GM12878 (cell line): ENCODE data around the gene DOK4. TPM values are rescaled to one million over a fixed set of nuclear protein-coding genes. Genes with fewer than 3 reads are reported as not detected.

Source experiments
- ATAC-seq: fragments of 200-7000 bp; cut with Tn5 transposase; 3 replicates; pipeline ENCODE4 v1.9.1; 2020; ENCODE audit warnings: mild to moderate bottlenecking, moderate library complexity
- BruUV-seq: library from RNA; stranded (reverse); fragments of 400-500 nt; replicated peaks from 2 replicates; lab custom pipeline; 2021; lab: Mats Ljungman, UMichigan
- CTCF ChIA-PET: fragments of 300-600 bp; sonication (Branson Sonifier 250); formaldehyde crosslinking; extraction: SDS; loops from one replicate; lab custom pipeline; 2021; ENCODE audit warnings: inconsistent platforms; lab: Yijun Ruan, JAX
- POLR2A ChIA-PET: fragments of 350-600 bp; formaldehyde crosslinking; extraction: SDS; loops from one replicate; lab custom pipeline; 2021; ENCODE audit warnings: inconsistent platforms; lab: Charles Lee
- RAD21 ChIA-PET: fragments of 300-600 bp; sonication (Branson Sonifier 250); formaldehyde crosslinking; loops from one replicate; lab custom pipeline; 2023; ENCODE audit warnings: antibody characterized with exemption; ENCODE audit not compliant: unreplicated experiment; lab: Charles Lee
- SMC1A ChIA-PET: fragments of 300-600 bp; sonication (Branson Sonifier 250); formaldehyde crosslinking; loops from one replicate; lab custom pipeline; 2023; ENCODE audit not compliant: unreplicated experiment, uncharacterized antibody; lab: Charles Lee
- DNase-seq: peaks from one replicate; pipeline ENCODE4 v3.0.0-alpha.2; 2011; ENCODE audit warnings: low read depth, low spot score
- FAIRE-seq: peaks from 3 replicates; lab custom pipeline; 2011; peaks lifted over from hg19 to GRCh38; lab: Jason Lieb, UNC
- H2AFZ ChIP-seq: 2 replicates; pipeline ENCODE4 v1.6.0; 2011; ENCODE audit warnings: low read depth, low read length, control low read depth; ENCODE audit not compliant: control insufficient read depth
- H3K27ac ChIP-seq: 2 replicates; pipeline ENCODE4 v1.5.1; 2011; ENCODE audit warnings: control low read depth; ENCODE audit not compliant: control insufficient read depth, insufficient read depth
- H3K27me3 ChIP-seq, 2 experiments: replicated peaks in 1 of 2; 2 replicates each; pipeline versions ENCODE4 v1.6.0 to v1.6.1; 2011; ENCODE audit warnings: low read length in 1 of 2; ENCODE audit not compliant: control insufficient read depth in 2 of 2, insufficient read depth in 2 of 2
- H3K36me3 ChIP-seq, 2 experiments: 2 replicates each; pipeline ENCODE4 v1.5.1; 2011; ENCODE audit warnings: low read length in 1 of 2; ENCODE audit not compliant: control insufficient read depth in 2 of 2, insufficient read depth in 2 of 2
- H3K4me1 ChIP-seq: 2 replicates; pipeline ENCODE4 v1.6.1; 2011; ENCODE audit warnings: mild to moderate bottlenecking, low read length, moderate library complexity, mixed read lengths; ENCODE audit not compliant: control insufficient read depth, insufficient read depth
- H3K4me2 ChIP-seq: 2 replicates; pipeline ENCODE4 v1.6.0; 2011; ENCODE audit warnings: control low read depth; ENCODE audit not compliant: control insufficient read depth, insufficient read depth
- H3K4me3 ChIP-seq: fragments of 200-600 bp; sonication (generic); 2 replicates; pipeline ENCODE4 v1.5.1; 2016
- H3K79me2 ChIP-seq: 2 replicates; pipeline ENCODE4 v1.6.0; 2011; ENCODE audit warnings: low read length; ENCODE audit not compliant: control insufficient read depth, insufficient read depth
- H3K9ac ChIP-seq: 2 replicates; pipeline ENCODE4 v1.8.0; 2011; ENCODE audit warnings: low read length, control low read depth, mixed read lengths; ENCODE audit not compliant: control insufficient read depth, insufficient read depth
- H3K9me3 ChIP-seq: replicated peaks from 3 replicates; pipeline ENCODE4 v1.5.1; 2011; ENCODE audit warnings: mild to moderate bottlenecking, low read length; ENCODE audit not compliant: control insufficient read depth, insufficient read depth
- H4K20me1 ChIP-seq: 2 replicates; pipeline ENCODE4 v1.6.0; 2011; ENCODE audit not compliant: control insufficient read depth, insufficient read depth
- ATF7 ChIP-seq: fragments of 450-650 bp; IDR thresholded peaks from 2 replicates; pipeline ENCODE4 v1.6.1; 2016; ENCODE audit warnings: low read depth, mild to moderate bottlenecking
- CREB1 ChIP-seq: IDR thresholded peaks from 2 replicates; pipeline ENCODE4 v1.6.1; 2012; ENCODE audit warnings: low read depth, mild to moderate bottlenecking, inconsistent platforms
- EP300 ChIP-seq, 2 experiments: fragments of 150-350 bp in 1 of 2; IDR thresholded peaks; 2 replicates each; pipeline ENCODE4 v1.6.1; 2011 to 2012; ENCODE audit warnings: low read depth in 2 of 2, low read length in 2 of 2, borderline replicate concordance in 1 of 2, improper control_type of control experiment in 1 of 2, inconsistent platforms in 1 of 2; ENCODE audit not compliant: control insufficient read depth in 1 of 2
- HCFC1 ChIP-seq: fragments of 150-350 bp; IDR thresholded peaks from 2 replicates; pipeline ENCODE4 v1.6.1; 2014; ENCODE audit warnings: low read length
- NFYA ChIP-seq: IDR thresholded peaks from 2 replicates; pipeline ENCODE4 v1.6.1; 2011; ENCODE audit warnings: low read depth, mild to moderate bottlenecking, low read length, improper control_type of control experiment, borderline replicate concordance
- SP1 ChIP-seq: IDR thresholded peaks from one replicate; pipeline ENCODE4 v1.6.1; 2011; ENCODE audit warnings: low read depth, low read length
- STAT3 ChIP-seq: IDR thresholded peaks from 2 replicates; pipeline ENCODE4 v1.6.1; 2011; ENCODE audit warnings: low read depth, low read length, improper control_type of control experiment
- TBL1XR1 ChIP-seq: IDR thresholded peaks from 2 replicates; pipeline ENCODE4 v1.6.1; 2012; ENCODE audit warnings: low read depth, low read length, improper control_type of control experiment
- ZNF217 ChIP-seq: fragments of 450-650 bp; IDR thresholded peaks from 2 replicates; pipeline ENCODE4 v1.6.1; 2017; ENCODE audit warnings: antibody characterized with exemption, mild to moderate bottlenecking
- WGBS: methylation state at CpG from one replicate; pipeline ENCODE4 v1.1.6; 2016; ENCODE audit warnings: low lambda C conversion rate; ENCODE audit not compliant: insufficient replicate concordance, insufficient coverage; ENCODE audit errors: missing lambda C conversion rate; 5-methylcytosine and 5-hydroxymethylcytosine counted together
- in situ Hi-C: fragments of 300-500 bp; cut with MboI; formaldehyde crosslinking; loops from 9 replicates; pipeline ENCODE4 v1.14.3; 2018; ENCODE audit warnings: mixed read lengths
- intact Hi-C: fragments of 100-400 bp; cut with micrococcal nuclease; formaldehyde crosslinking; loops from one replicate; pipeline ENCODE4 v1.14.2; 2022; ENCODE audit not compliant: unreplicated experiment
- polyA plus RNA-seq, 11 experiments: library from polyadenylated mRNA; depleted of rRNA in 4 of 11; unstranded in 6 of 11; stranded (reverse) in 5 of 11; fragments of >200 nt; fragmentation: Nextera tagmentation in 4 of 11; fragmentation: Illumina TruSeq in 1 of 11; extraction: Ambion mirVana in 4 of 11; extraction: Trizol in 1 of 11; gene quantifications; 1 replicate in 1 of 11; 2 replicates in 10 of 11; pipeline versions ENCODE4 v1.2.1 to v1.2.3, GENCODE V29; 2011 to 2016; ENCODE audit warnings: inconsistent platforms in 2 of 11, missing spikeins in 2 of 11, low read depth in 1 of 11
- total RNA-seq, 4 experiments: library from RNA; depleted of rRNA in 3 of 4; stranded (reverse); fragments of >200 nt in 3 of 4; fragmentation: Illumina TruSeq in 1 of 4; extraction: Trizol in 1 of 4; gene quantifications; 2 replicates each; pipeline versions ENCODE4 v1.2.1 to v1.2.3, GENCODE V29; 2013 to 2021
- TF ChIP-seq, protein P1 (sequence below): fragments of 450-650 bp; IDR thresholded peaks from 2 replicates; pipeline ENCODE4 v1.6.1; 2016; ENCODE audit warnings: mild to moderate bottlenecking
- TF ChIP-seq, protein P2 (sequence below): fragments of 450-650 bp; formaldehyde crosslinking; IDR thresholded peaks from 2 replicates; pipeline ENCODE4 v1.5.0; 2022; ENCODE audit warnings: mild to moderate bottlenecking, missing genetic modification characterization

Gene DOK4
- total and polyA plus RNA-seq, 10 of the 15 experiments (the other 5 are each of a cell fraction or from before 2014, with no cell fraction given), result 0.20 to 7.0 (median 2.4) TPM; not detected in 1

DNA sequence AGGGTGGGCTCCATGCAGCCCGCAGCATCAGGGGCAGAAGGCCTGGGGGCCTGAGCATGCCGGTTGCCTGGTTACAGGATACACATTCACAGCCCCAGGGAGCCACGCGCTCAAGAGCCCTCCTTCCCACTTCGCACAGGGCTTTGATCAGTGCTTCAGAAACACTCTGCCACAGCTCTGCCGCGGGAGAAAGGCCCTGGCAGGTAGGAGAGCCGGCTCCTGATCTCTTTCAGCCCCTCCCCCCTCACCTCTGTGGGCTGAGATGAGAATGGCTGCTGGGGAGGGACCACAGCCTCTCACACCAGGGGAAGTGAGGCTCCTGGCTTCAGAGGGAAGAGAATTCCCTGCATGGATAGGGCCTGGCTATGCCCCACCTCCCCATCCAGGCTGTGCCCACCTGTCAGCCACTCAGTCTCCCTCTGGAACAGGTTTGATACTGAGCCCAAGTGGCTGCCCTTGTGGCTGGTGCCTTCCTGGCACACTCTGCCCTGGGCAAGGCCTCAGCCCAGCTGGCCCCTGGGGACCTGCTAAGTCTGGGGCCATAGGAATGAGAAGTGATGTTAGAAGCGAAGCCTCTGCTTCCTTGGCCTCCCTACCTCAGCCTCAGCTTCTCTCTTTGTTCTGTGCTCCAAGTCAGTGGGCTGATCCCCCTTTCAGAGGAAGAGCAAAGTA is 8.6 kb downstream of the DOK4 start:
- WGBS, result 55% methylated on average over 9 of the region's 9 CpGs
- DNase-seq, result no peak
- Histone ChIP-seq H3K4me2 (no peak overlapping the region), H3K4me3 (no peak overlapping the region), H3K9me3 (no peaks in the 10 kb centered on the region), H3K79me2 (no peaks in the 10 kb centered on the region), H4K20me1 (no peaks in the 10 kb centered on the region), H3K4me1 (peaks cover 16% of the 10 kb centered on the region), H3K27me3 (no peaks in the 10 kb centered on the region), H3K27ac (no peak overlapping the region), H2AFZ (no peak overlapping the region), H3K36me3 (no peaks in the 10 kb centered on the region; a peak in 1 of 4 replicates), H3K9ac (no peak overlapping the region)
- FAIRE-seq, result no peak
- ChIA-PET CTCF (interaction anchor here (0.7 to 1.6 kb wide), 3 partner anchors 11 to 19 kb away, joined by 3 to 5 read pairs (median 4); partner anchors contain the start of gene POLR2C), RAD21 (no interaction called here), POLR2A (no interaction called here), SMC1A (interaction anchor here (1.4 to 1.7 kb wide), 2 partner anchors 9 to 10 kb away, joined by 4 to 11 read pairs; partner anchors contain the start of gene DOK4)
- TF ChIP-seq EP300 (IDR thresholded peaks at IDR 0.05; ENCODE audit: borderline replicate concordance in 1 of 2, control insufficient read depth in 1 of 2, low read depth in 2 of 2, low read length in 2 of 2), result no peak
- TF ChIP-seq HCFC1, result no peak
- TF ChIP-seq ZNF217, result no peak
- no peak for TF ChIP-seq CREB1
- TF ChIP-seq, protein P1, sequence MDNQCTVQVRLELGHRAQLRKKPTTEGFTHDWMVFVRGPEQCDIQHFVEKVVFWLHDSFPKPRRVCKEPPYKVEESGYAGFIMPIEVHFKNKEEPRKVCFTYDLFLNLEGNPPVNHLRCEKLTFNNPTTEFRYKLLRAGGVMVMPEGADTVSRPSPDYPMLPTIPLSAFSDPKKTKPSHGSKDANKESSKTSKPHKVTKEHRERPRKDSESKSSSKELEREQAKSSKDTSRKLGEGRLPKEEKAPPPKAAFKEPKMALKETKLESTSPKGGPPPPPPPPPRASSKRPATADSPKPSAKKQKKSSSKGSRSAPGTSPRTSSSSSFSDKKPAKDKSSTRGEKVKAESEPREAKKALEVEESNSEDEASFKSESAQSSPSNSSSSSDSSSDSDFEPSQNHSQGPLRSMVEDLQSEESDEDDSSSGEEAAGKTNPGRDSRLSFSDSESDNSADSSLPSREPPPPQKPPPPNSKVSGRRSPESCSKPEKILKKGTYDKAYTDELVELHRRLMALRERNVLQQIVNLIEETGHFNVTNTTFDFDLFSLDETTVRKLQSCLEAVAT, result no peak
- no peak for TF ChIP-seq TBL1XR1
- TF ChIP-seq, protein P2, sequence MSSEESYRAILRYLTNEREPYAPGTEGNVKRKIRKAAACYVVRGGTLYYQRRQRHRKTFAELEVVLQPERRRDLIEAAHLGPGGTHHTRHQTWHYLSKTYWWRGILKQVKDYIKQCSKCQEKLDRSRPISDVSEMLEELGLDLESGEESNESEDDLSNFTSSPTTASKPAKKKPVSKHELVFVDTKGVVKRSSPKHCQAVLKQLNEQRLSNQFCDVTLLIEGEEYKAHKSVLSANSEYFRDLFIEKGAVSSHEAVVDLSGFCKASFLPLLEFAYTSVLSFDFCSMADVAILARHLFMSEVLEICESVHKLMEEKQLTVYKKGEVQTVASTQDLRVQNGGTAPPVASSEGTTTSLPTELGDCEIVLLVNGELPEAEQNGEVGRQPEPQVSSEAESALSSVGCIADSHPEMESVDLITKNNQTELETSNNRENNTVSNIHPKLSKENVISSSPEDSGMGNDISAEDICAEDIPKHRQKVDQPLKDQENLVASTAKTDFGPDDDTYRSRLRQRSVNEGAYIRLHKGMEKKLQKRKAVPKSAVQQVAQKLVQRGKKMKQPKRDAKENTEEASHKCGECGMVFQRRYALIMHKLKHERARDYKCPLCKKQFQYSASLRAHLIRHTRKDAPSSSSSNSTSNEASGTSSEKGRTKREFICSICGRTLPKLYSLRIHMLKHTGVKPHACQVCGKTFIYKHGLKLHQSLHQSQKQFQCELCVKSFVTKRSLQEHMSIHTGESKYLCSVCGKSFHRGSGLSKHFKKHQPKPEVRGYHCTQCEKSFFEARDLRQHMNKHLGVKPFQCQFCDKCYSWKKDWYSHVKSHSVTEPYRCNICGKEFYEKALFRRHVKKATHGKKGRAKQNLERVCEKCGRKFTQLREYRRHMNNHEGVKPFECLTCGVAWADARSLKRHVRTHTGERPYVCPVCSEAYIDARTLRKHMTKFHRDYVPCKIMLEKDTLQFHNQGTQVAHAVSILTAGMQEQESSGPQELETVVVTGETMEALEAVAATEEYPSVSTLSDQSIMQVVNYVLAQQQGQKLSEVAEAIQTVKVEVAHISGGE (CRISPR knock-in tag), result no peak
- TF ChIP-seq SP1, result no peak
- TF ChIP-seq NFYA, result no peak
- TF ChIP-seq STAT3, result no peak
- no peak for TF ChIP-seq ATF7
- in situ Hi-C loops, result no loop called here
- intact Hi-C loops, result no loop called here
- ATAC-seq, result no peak
- BruUV-seq, result no TSS peak
